CD4-positive, CD25-positive, alpha-beta regulatory T cell (primary cell): Measurements from ENCODE around the gene EIF3C. TPM values are rescaled to one million over a fixed set of nuclear protein-coding genes. Genes with fewer than 3 reads are reported as not detected.
"Not testable (repeated sequence)": the region's sequence is repeated elsewhere in the genome, so short reads cannot be mapped to it uniquely, and the experiment has no call there.

Experiments
- ATAC-seq, 2 donors: fragments of 150-1000 bp; cut with Tn5 transposase; one replicate each; pipeline ENCODE4 v1.10.0; 2021; ENCODE audit warnings: low read depth in 2 of 2, moderate number of reproducible peaks in 2 of 2, moderate library complexity in 1 of 2
- DNase-seq, 3 donors: peaks; one replicate each; pipeline versions ENCODE4 v3.0.0 to v3.0.0-alpha.2; 2012 to 2022; ENCODE audit warnings: mixed read lengths in 1 of 3
- H3K27ac ChIP-seq: one replicate; pipeline ENCODE4 v1.7.0; 2013; ENCODE audit warnings: mild to moderate bottlenecking, low read length; ENCODE audit not compliant: insufficient read depth, poor library complexity, severe bottlenecking
- H3K27me3 ChIP-seq: one replicate; pipeline ENCODE4 v1.7.0; 2013; ENCODE audit warnings: low read length; ENCODE audit not compliant: control insufficient read depth, insufficient read depth
- H3K36me3 ChIP-seq: one replicate; pipeline ENCODE4 v1.7.0; 2013; ENCODE audit warnings: mild to moderate bottlenecking, low read length, moderate library complexity; ENCODE audit not compliant: control insufficient read depth, insufficient read depth
- H3K4me1 ChIP-seq: 2 replicates; pipeline ENCODE4 v1.7.0; 2013; ENCODE audit warnings: mild to moderate bottlenecking, low read length; ENCODE audit not compliant: insufficient read depth, control insufficient read depth, poor library complexity, severe bottlenecking
- H3K4me3 ChIP-seq: one replicate; pipeline ENCODE4 v1.7.0; 2013; ENCODE audit warnings: low read depth, mild to moderate bottlenecking, low read length, moderate library complexity
- H3K9me3 ChIP-seq, 2 experiments: 1 replicate in 1 of 2; 2 replicates in 1 of 2; pipeline ENCODE4 v1.7.0; 2013; ENCODE audit warnings: low read length in 2 of 2, mild to moderate bottlenecking in 1 of 2, moderate library complexity in 1 of 2; ENCODE audit not compliant: control insufficient read depth in 2 of 2
- H3K27ac Mint-ChIP-seq, 3 donors: one replicate each; pipeline ENCODE4 v1.8.0; 2020 to 2022; ENCODE audit warnings: mild to moderate bottlenecking in 3 of 3, mixed read lengths in 3 of 3, moderate library complexity in 2 of 3
- H3K27me3 Mint-ChIP-seq: one replicate; pipeline ENCODE4 v1.8.0; 2022; ENCODE audit warnings: mild to moderate bottlenecking, mixed read lengths
- H3K36me3 Mint-ChIP-seq: one replicate; pipeline ENCODE4 v1.8.0; 2020; ENCODE audit warnings: mixed read lengths
- H3K4me1 Mint-ChIP-seq, 4 donors: one replicate each; pipeline ENCODE4 v1.8.0; 2020 to 2022; ENCODE audit warnings: mixed read lengths in 4 of 4, mild to moderate bottlenecking in 1 of 4
- H3K4me3 Mint-ChIP-seq, 4 donors: one replicate each; pipeline ENCODE4 v1.8.0; 2020 to 2022; ENCODE audit warnings: mild to moderate bottlenecking in 4 of 4, mixed read lengths in 4 of 4, moderate library complexity in 3 of 4
- H3K9me3 Mint-ChIP-seq, 7 donors: one replicate each; pipeline ENCODE4 v1.8.0; 2020 to 2022; ENCODE audit warnings: mixed read lengths in 7 of 7, mild to moderate bottlenecking in 3 of 7, moderate library complexity in 2 of 7
- polyA plus RNA-seq, 4 donors: library from polyadenylated mRNA; unstranded; fragments of 300-500 nt; fragmentation: Illumina TruSeq; gene quantifications; one replicate each; pipeline ENCODE4 v1.2.3, GENCODE V29; 2021
- total RNA-seq: library from RNA; stranded (reverse); gene quantifications from one replicate; pipeline ENCODE4 v1.2.3, GENCODE V29; 2022

The EIF3C gene
- total and polyA plus RNA-seq, 5 donors from 2014 or later: 131 to 214 (median 182) TPM

DNA sequence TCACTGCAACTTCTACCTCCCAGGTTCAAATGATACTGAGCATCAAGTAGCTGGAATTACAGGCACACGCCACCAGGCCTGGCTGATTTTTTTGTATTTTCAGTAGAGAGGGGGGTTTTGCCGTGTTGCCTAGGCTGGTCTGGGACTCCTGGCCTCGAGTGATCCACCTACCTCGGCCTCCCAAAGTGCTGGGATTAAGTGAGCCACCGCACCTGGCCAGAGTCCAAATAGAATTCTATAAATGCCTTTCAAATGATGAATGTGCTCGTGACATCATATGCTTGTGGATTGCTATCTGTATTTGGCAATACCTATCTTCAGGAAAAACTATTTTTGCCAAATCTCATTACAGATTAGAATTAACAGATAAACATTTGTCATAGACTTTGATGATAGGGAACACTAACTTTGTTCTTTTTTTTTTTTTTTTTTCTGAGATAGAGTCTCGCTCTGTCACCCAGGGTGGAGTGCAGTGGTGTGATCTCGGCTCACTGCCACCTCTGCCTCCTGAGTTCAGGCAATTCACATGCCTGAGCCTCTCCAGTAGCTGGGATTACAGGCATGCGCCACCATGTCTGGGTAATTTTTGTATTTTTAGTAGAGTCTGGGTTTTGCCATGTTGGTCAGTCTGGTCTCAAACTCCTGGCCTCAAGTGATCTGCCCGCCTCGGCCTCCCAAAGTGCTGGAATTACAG lies 17.9 kb upstream of the EIF3C start:
- H3K36me3 Mint-ChIP-seq, H3K9me3 Mint-ChIP-seq, H3K36me3 ChIP-seq, DNase-seq, H3K27ac Mint-ChIP-seq, H3K4me1 Mint-ChIP-seq, H3K4me3 ChIP-seq, H3K4me3 Mint-ChIP-seq, H3K27me3 Mint-ChIP-seq, H3K27ac ChIP-seq, ATAC-seq, H3K27me3 ChIP-seq, H3K9me3 ChIP-seq, H3K4me1 ChIP-seq: not testable (repeated sequence)

DNA sequence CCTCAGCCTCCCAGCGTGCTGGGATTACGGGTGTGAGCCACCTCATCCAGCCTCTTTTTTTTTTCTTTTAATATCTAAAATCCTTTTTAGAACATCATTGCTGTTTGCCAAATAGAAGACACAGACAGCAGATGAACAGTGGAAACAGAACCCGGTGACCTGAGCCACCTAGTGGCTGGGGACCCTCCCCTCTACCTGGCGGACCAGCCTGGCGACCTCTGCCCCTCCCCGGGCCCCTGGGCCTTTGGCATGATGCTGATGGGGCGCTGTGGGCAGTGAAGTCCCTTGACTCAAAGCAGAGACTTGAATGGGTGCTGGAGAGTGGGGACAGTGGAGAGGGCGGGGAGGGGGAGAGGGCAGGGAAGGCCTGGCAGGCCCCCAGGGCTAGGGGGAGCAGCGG lies 11.5 kb upstream of the EIF3C start:
- not testable (repeated sequence) for ATAC-seq, H3K4me1 ChIP-seq, H3K27ac Mint-ChIP-seq, H3K27me3 Mint-ChIP-seq, H3K36me3 Mint-ChIP-seq, H3K27ac ChIP-seq, H3K9me3 Mint-ChIP-seq, H3K4me3 ChIP-seq, H3K9me3 ChIP-seq, DNase-seq, H3K36me3 ChIP-seq, H3K4me1 Mint-ChIP-seq, H3K27me3 ChIP-seq, H3K4me3 Mint-ChIP-seq

DNA sequence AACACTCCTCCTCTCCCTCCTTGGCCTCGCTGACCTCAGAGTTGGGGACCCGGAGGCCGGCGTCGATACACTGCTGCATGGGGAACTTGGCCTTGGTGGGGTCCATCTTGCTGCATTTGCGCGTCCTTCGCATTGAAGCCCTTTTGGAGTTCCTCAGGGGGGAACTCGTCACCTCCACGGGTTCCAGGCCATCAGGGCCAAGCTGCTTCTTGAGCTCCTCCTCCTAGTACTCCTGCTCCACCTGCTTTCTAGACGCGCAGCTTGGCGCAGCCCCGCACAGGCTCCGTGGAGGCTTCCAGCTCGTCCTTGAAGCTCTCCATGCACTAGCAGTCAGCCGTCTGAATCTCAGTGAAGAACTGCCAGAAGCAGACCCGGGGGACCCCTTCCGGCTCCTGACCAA lies 10.9 kb upstream of the EIF3C start:
- H3K27ac Mint-ChIP-seq, H3K4me3 ChIP-seq, H3K4me1 Mint-ChIP-seq, H3K9me3 Mint-ChIP-seq, ATAC-seq, H3K27me3 Mint-ChIP-seq, H3K4me3 Mint-ChIP-seq, H3K9me3 ChIP-seq, H3K4me1 ChIP-seq, H3K36me3 ChIP-seq, H3K27me3 ChIP-seq, H3K36me3 Mint-ChIP-seq, DNase-seq, H3K27ac ChIP-seq: not testable (repeated sequence)

DNA sequence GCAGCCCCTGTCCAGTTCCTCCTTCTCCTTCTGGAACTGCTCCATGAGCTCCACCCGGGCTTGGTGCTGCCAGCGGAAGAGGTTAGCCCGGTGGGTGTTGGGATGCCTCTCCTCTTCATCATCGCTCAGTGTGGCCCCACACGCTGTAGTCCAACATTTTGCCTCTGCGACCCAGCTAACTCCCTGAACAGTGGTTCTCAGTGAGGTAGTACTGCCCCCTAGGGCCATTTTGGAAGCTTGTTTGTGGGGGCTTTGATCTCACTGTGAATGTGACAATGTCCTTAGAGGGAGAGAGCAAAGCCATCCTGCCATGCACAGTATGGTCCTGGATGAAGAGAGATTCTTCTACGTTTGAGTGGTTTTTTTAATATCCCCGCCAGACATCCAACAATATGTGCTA lies 9.9 kb upstream of the EIF3C start:
- H3K36me3 Mint-ChIP-seq, DNase-seq, H3K27ac ChIP-seq, H3K9me3 Mint-ChIP-seq, H3K9me3 ChIP-seq, ATAC-seq, H3K36me3 ChIP-seq, H3K4me1 Mint-ChIP-seq, H3K27me3 ChIP-seq, H3K4me1 ChIP-seq, H3K4me3 ChIP-seq, H3K4me3 Mint-ChIP-seq, H3K27me3 Mint-ChIP-seq, H3K27ac Mint-ChIP-seq: not testable (repeated sequence)

DNA sequence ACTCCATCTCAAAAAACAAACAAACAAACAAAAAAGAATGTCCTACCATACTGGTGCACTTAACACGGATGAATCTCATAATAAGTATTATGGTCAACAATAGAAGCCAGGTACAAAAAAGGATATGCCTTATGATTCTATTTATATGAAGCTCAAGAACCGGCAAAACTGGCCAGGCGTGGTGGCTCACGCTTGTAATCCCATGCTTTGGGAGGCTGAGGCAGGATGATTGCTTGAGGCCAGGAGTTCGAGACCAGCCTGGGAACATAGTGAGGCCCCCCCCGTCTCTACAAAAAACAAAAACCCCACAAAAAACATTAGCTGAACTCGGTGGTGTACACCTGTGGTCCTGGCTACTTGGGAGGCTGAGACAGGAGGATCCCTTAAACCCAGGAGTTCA lies 7.0 kb upstream of the EIF3C start:
- H3K9me3 Mint-ChIP-seq, DNase-seq, H3K27me3 Mint-ChIP-seq: not testable (repeated sequence)

DNA sequence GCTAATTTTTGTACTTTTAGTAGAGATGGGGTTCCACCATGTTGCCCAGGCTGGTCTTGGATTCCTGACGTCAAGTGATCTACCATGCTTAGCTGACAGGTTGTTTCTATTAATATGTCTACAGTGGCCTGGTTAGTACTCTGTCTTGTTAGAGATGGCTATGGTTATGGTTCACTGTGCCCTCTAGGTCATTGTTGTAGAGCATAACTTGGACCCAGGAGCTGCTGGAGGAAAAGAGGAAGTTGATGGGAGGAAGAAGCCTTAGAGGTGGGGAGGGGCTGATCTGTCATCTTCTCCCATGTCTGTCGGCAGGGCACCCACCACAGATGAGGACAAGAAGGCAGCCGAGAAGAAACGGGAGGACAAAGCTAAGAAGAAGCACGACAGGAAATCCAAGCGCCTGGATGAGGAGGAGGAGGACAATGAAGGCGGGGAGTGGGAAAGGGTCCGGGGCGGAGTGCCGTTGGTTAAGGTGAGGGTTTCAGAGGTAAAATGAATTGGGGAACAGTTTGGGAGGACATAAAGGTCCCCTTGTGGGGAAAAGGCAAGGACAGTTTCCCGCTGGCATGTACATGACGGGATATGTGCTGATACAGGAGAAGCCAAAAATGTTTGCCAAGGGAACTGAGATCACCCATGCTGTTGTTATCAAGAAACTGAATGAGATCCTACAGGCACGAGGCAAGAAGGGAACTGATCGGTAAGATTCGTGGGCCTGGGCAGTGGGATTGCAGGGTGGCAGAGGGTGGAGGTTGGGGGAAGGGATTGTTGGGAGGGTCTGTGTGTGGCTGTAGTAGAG lies 11.8 kb downstream of the EIF3C start:
- not testable (repeated sequence) for H3K4me3 ChIP-seq, H3K4me1 Mint-ChIP-seq, H3K9me3 Mint-ChIP-seq, H3K4me3 Mint-ChIP-seq, H3K27me3 ChIP-seq, H3K36me3 Mint-ChIP-seq, H3K36me3 ChIP-seq, H3K4me1 ChIP-seq, H3K9me3 ChIP-seq, H3K27ac ChIP-seq, H3K27me3 Mint-ChIP-seq, H3K27ac Mint-ChIP-seq, ATAC-seq, DNase-seq

More for the DNA sequence above, 7.0 kb upstream of the EIF3C start:
- H3K27ac Mint-ChIP-seq, H3K36me3 ChIP-seq, H3K4me3 ChIP-seq, H3K36me3 Mint-ChIP-seq, ATAC-seq, H3K9me3 ChIP-seq, H3K27me3 ChIP-seq, H3K4me1 ChIP-seq, H3K4me1 Mint-ChIP-seq, H3K4me3 Mint-ChIP-seq, H3K27ac ChIP-seq: not testable (repeated sequence)

DNA sequence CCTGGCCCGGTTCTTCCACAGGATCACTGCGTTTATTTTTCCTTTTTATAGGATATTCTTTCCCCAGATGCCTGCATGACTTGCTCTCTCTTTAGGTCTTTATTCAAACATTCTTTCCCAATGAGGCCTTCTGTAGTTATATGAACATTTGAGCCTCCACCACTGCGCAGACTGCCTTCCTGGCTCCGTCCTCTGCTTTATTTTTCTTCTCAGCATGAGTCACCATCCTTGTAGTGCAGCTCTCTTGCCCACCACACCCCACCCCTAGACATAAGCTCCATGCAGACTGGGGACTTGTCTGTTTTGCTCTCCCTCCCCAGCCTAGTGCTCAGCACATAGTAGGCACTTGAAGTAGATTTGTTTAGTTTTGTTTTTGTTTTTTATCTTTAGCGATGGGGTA lies 20.0 kb downstream of the EIF3C start:
- not testable (repeated sequence) for H3K36me3 ChIP-seq, H3K4me1 ChIP-seq, H3K9me3 ChIP-seq, DNase-seq, H3K9me3 Mint-ChIP-seq, H3K27me3 Mint-ChIP-seq, ATAC-seq, H3K27me3 ChIP-seq, H3K4me3 Mint-ChIP-seq, H3K27ac ChIP-seq, H3K4me3 ChIP-seq, H3K4me1 Mint-ChIP-seq, H3K36me3 Mint-ChIP-seq, H3K27ac Mint-ChIP-seq

DNA sequence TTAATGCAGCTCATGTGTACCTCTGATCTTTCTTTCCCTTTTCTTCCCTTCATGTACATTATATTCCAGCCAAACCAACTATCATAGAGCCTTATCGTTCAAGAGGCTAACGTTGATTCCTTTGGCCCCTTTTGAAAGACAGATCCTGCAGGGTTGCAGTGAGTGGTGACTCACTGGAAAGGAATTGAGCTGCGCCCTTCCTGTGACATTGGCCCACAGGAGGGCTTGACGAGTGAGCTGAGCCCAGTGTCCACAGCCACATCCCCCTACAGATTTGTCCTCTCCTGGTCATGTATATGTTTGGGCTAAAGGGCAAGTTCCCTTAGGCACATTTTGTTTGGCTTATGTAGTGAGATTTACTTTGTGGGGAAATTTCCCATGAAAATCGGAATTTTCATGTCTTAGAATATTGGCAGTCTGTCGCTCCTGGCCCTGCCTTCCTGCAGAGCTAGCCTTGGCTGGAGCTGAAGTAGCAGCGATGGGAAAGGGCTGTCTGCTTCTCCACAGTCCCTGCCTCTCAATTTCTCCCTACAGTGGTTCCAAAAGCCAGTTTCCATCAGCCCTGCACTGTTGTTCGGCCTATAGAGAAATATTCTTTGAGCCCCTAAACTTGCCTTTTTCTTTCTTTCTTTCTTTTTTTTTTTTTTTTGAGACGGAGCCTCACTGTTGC lies 21.3 kb downstream of the EIF3C start:
- H3K4me1 Mint-ChIP-seq, H3K36me3 ChIP-seq, DNase-seq, H3K27ac Mint-ChIP-seq, H3K27me3 ChIP-seq, H3K9me3 ChIP-seq, H3K27ac ChIP-seq, ATAC-seq, H3K4me3 ChIP-seq, H3K36me3 Mint-ChIP-seq, H3K4me1 ChIP-seq, H3K9me3 Mint-ChIP-seq, H3K4me3 Mint-ChIP-seq, H3K27me3 Mint-ChIP-seq: not testable (repeated sequence)
